GM21423 (cell line): ENCODE results near the gene PEX1.
"Not testable (repeated sequence)": the region's sequence is repeated elsewhere in the genome, so short reads cannot be mapped to it uniquely, and the experiment has no call there.

ENCODE experiments used
- ATAC-seq: cut with Tn5 transposase; IDR thresholded peaks from one replicate; pipeline ENCODE4 v1.9.1; 2021; ENCODE audit warnings: mild to moderate bottlenecking, moderate library complexity; ENCODE audit not compliant: unreplicated experiment

Gene PEX1

GRCh38 chr7:92528188-92528957 is at the start of gene PEX1, which contains the start of gene RBM48:
Gene PEX1 (minus strand): TSS chr7:92528520. CDS start chr7:92528435, 85 bp downstream.
Gene RBM48 (plus strand): TSS chr7:92528795. CDS start chr7:92528814, 19 bp downstream.
- peak; percentile 94 for ATAC-seq

- no peak for ATAC-seq
Observed at GRCh38 chr7:92576296-92576695, 48.0 kb upstream of the PEX1 start.

- no peak for ATAC-seq
Observed at GRCh38 chr7:92569137-92569536, 40.8 kb upstream of the PEX1 start.

- ATAC-seq: no peak
Observed at GRCh38 chr7:92567460-92567859, 39.1 kb upstream of the PEX1 start.

GRCh38 chr7:92563345-92563744 is 35.0 kb upstream of the PEX1 start:
- no peak for ATAC-seq

- no peak for ATAC-seq
Observed at GRCh38 chr7:92560602-92561001, 32.3 kb upstream of the PEX1 start.

GRCh38 chr7:92557808-92558362 is 29.6 kb upstream of the PEX1 start:
- ATAC-seq: no peak

- ATAC-seq: no peak
Observed at GRCh38 chr7:92557249-92557648, 28.9 kb upstream of the PEX1 start.

- ATAC-seq: no peak
Observed at GRCh38 chr7:92550194-92550593, 21.9 kb upstream of the PEX1 start.

GRCh38 chr7:92547579-92547978 is 19.3 kb upstream of the PEX1 start:
- no peak for ATAC-seq

- ATAC-seq: no peak
Observed at GRCh38 chr7:92546856-92547497, 18.7 kb upstream of the PEX1 start.

- not testable (repeated sequence) for ATAC-seq
Observed at GRCh38 chr7:92545116-92545515, 16.8 kb upstream of the PEX1 start.

- ATAC-seq: not testable (repeated sequence)
Observed at GRCh38 chr7:92543542-92543941, 15.2 kb upstream of the PEX1 start.

- ATAC-seq: no peak
Observed at GRCh38 chr7:92534572-92534971, 6.3 kb upstream of the PEX1 start.

GRCh38 chr7:92528958-92529264 is 591 bp upstream of the PEX1 start:
- ATAC-seq: peak; percentile 3

- ATAC-seq: peak; percentile 30
Observed at GRCh38 chr7:92527300-92528187, 776 bp downstream of the PEX1 start.

- no peak for ATAC-seq
Observed at GRCh38 chr7:92523110-92523509, 5.2 kb downstream of the PEX1 start.

GRCh38 chr7:92520024-92520423 is 8.3 kb downstream of the PEX1 start:
- no peak for ATAC-seq

- no peak for ATAC-seq
Observed at GRCh38 chr7:92517631-92518030, 10.7 kb downstream of the PEX1 start.

GRCh38 chr7:92513167-92513902 is 15.0 kb downstream of the PEX1 start:
- ATAC-seq: no peak

- ATAC-seq: no peak
Observed at GRCh38 chr7:92508946-92509345, 19.4 kb downstream of the PEX1 start.
